ENCODE measurements around the gene SEC61B.

SEC61B gene

DNA sequence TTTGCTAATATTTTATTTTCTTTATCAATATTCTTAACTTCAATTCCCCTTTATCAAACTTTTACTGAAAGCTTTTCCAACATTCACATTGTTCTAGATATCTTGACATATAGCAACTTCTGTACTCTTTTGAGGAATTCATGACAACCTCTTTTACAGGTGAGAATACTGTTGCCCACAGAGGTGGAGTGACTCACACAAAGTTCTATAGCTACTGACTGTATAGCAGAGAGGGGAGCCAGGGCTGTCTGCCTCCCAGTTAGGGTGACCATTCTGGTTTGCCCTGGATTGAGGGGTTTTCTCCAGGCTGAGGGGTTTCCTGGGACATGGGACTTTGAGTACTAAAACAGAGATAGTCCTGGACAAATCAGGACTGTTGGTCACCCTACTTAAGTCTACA, 16.2 kb downstream of the SEC61B start:
- DNase-seq, result no peak

DNA sequence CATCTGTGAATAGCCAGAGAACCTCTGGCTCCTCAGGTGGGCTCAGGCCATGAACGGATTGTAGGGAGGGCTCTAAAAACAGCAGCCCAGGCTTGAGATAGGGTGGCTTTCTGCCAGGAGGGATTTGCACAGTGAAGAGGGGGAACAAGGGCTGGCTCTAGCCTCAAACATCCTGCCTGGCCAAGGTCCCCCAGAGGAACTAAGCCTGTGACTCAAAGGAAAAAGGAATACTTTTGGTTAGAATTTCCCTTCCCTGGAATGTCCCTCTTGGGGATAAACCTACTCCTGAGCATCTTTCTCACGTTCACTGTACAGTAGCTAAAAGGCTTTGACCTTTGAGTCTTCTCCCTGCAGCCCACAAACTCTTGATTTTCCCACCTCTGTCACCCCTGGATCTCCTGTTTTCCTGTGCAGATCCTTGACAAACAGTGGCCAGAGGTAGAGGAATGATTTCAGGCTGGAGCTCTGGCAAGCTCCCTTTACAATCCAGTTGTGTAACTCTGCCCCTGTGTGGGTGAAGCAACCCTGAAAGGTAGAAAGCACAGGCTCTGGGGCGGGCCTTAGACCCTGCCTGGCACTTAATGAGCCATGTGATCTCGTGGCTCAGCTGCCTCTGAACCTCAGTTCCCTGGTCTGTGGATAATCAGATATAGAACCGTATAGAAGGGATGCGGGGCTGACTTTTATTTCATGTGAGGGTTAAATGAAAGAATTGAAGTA, 17.4 kb downstream of the SEC61B start:
- DNase-seq, result no peak

DNA sequence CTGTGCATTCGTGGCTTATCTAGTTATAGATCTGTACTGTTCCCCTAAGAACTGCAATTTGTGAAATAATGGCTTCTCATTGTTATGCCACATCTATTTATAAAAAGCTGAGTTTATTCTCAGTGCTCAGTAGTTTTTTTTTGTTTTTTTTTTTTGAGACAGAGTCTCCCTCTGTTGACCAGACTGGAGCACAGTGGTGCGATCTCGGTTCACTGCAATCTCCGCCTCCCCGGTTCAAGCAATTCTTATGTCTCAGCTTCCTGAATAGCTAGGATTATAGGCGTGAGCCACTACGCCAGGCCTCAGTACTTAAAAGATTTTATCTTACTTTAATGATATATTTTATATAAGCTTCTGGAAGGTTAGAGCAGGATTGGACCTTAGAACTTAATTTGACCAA, 19.0 kb downstream of the SEC61B start:
- no peak for DNase-seq

DNA sequence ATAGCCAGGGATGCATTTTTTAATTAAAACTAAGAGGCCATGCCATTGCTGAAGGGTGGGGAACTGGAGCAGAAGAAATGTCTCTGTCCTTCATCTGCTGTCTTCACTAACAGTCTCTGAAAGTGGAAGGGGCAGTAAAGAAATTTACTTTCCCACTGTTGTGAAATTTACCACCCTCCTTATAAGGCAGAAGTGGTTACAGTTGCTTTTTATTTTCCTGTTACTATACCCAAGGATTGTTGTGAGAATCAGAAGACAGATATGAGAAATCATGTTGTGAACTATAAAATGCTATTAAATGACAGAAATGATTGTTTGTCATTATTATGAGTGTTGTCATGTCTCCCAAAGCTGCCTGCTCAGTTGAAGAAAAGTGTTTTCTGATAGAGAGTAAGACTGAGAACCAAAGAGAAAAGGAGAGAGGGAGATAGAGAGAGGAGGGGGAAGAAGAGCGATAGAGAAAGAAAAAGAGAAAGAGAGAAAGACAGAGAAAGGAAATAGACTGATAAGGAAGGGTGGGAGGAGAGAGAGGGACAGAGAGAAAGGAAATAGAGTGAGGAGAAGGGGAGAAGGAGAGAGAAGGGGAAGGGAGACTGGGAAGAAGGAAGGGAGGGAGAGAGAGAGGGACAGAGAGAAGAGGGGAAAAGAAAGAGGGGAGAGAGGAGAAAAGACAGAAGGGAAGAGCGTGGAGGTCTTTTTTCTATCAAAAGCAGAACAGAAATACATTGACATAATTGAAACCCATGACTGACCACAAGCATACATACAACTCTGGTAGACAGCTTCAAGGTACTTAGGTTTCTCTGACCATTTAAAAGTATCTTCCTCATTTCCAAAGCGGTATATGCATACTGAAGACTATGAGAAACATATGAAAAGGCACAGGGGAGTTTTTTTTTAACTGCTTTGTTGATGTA, 22.5 kb downstream of the SEC61B start:
- no peak for DNase-seq

DNA sequence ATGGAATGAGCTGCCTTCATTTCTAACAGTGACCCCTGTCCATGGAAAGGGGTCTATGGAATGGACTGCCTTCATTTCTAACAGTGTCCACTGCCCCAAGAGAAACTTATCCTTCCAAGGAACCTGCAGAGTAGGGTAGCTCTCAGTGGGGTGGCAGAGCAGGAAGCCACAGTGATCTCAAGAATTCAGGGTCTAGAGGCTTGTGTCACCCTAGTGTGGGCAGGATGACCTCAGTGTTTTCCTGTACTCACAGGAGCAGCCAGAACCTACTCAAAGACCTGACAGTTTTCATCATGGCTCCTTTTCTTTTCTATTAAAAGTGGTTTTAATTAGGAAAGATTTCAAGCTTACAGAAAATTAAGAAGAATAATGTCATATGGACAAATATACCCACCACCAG, 27.5 kb downstream of the SEC61B start:
- DNase-seq, result no peak

DNA sequence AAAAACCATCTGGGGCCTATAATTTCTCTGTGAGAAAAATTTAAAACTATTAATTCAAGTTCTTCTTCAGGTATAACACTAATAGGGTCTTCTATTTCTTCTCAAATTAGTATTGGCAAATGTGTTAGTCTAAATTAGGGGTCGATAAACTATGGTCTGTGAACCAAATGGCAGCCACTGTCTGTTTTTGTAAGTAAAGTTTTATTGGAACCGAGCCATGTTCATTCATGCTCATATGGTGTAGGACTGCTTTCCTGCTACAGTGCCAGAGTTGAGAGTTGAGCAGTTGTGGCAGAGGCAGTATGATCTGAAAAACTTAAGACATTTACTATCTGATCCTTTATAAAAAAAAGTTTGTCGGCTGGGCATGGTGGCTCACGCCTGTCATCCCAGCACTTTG, 29.1 kb downstream of the SEC61B start:
- no peak for DNase-seq

DNA sequence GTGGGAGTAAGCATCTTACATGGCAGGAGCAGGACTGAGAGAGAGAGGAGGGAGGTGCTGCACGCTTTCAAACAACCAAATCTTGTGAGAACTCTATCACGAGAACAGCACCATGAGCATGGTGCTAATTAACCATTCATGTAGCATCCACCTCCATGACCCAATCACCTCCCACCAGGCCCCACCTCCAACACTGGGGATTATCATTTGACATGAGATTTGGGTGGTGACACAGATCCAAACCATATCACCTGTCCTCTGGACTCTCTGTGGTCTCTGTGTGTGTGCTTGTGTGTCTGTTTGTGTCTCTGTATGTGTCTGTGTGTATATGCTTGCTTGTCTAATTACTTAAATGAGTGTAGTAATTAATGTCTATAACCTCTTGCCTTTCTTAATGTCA, 31.1 kb downstream of the SEC61B start:
- no peak for DNase-seq

DNA sequence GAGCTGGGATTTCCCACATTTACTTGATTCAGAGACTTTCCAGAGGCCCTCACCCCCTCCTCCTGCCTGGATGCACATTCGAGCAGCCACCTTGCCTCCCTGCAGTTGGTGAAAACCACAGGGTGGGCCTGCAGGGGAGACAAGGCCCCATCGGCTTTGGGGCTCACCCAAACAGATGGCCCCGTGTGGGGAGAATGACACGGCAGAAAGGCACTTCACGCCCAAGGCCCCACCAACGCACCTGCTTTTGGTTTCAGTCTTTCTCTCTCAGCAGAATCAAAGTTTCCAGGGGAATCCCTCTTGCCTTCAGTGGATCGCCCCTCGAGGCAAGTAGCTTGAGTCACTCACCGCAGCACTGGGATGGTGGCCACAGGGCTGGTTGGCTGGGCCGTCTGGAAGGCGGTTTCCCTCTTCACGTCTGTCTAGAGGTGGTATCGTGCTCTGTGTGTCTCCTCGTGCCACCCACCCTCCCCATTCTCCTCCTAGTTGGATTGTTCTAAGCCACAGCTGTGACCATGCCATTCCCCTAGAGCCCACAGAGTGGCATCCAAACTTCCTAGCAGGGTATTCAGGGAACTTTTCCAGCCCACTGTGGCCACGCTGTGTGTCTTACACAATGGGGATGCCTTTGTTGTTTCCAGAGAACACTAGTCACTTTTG, 31.8 kb downstream of the SEC61B start:
- peak; percentile 9 for DNase-seq

DNA sequence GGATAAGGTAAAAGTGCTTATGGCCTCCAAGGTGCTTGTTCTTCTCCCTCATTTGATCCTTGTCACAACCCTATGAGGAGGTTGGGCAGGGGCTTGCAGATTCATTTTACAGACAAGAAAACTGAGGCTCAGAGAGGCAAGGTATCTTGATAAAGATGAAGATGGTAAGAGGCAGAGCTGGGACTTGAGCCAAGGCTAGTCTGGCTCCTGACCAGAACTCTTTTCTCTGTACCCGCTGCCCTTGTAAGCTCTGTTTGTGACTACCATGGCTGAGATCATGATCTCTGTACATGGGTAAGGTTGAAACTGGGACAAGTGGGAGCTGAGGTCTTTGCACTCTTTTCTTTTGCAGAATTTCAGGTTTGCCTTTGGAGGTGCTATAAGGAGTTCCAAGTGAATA, 33.6 kb downstream of the SEC61B start:
- DNase-seq, result no peak

DNA sequence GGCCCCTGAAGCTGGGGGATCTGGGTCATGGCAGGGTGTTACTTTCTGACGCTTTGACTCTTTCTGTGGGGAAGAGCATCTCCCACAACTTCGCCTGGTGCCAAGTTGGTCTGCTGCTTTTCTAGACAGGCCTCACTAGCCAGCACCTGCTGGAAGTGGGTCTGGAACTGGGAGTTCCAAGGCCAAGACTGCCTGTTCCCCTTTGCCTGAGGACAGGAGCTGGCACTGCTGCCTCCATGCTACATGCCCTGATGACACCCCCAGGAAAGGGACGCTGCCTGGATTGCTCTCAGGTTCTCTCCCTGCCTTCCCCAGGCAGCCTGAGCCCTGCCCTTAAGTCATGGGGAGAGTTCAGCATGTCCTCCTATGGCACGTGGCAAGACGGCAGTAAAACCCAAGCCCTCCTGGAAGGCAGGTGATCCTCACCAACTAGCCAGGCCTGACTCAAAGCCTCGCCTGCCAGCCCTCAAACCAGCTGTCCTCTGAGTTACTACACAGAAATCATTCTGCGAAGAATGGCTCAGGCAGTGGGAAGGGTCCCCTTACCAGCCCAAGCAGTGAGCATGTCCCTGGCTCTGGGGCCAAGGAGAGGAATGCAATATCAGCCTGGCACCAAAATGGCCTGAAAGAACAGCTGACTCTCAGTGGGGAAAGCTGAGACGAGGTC, 35.8 kb downstream of the SEC61B start:
- DNase-seq, result no peak

DNA sequence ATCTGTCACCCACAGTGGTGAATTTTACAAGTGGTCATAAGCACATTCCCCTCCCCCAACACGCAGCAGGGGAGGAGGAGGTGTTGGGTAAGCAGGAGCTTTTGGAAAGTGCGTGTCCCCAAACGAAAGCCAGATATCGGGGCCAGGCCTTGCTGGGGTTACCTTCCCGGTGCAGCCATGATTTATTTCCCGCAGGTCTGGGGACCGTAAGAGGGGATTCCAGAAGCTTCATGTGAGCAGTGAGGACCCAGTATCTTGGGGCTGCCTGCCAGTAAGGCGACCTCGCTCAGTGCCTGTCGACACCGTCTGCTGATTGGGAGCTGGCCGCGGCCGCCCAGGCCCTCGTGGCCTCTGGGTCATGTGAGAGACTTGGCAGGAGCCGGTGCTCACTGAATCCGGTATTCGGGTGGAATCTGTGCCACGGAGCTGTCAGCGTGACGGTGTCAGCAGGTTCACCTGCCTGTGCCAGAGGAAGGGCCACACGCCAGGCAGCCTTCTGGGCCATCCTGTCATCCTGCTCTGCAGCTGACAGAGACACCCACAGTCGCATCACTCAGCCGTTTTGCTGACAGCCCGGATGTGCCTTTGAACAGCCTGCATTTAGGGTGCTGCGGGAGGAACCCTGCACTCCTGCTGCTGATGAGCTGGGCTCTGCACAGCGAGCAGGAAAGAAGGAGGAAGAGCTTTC, 37.3 kb downstream of the SEC61B start:
- DNase-seq, result peak; percentile 19

DNA sequence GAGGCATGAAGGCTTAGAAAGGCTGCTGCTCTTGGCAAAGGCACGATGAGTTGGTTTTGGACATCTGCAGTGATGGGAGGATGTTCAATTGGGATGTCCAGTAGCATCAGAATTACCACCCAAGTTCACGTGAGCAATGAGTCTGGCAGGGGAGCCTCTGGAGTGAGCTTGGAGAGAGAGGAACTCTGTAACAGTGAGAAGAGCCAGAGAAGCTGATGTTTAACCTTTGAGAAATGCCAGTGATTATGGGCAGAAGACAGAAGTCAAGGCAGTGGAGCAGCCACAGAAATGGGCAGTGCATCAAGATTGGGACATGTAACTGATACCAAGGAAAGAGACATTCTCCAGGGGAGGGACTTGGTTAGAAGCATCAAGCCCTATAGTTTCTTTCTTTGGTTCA, 39.8 kb downstream of the SEC61B start:
- DNase-seq, result no peak

DNA sequence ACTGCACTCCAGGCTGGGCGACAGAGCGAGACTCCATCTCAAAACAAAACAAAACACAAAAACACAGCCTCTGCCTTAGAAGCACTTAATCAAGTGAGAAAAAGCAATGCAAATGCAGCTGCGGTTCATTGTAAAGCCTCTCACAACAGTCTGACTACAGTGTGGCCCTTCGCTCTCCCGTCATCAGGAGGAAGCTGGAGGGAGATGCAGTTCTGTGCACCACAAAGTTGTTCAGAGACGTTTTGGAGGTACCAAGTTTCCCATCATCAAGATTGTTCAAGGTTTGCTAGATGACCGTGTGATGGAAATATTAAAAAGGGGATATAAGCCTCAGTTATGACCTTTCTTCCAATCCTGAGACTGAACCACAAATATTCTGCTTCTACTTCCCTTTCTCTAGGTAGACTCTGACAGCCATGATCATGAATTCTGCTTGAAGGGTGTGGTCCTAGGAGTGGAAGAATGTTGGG, 40.9 kb downstream of the SEC61B start:
- no peak for DNase-seq

DNA sequence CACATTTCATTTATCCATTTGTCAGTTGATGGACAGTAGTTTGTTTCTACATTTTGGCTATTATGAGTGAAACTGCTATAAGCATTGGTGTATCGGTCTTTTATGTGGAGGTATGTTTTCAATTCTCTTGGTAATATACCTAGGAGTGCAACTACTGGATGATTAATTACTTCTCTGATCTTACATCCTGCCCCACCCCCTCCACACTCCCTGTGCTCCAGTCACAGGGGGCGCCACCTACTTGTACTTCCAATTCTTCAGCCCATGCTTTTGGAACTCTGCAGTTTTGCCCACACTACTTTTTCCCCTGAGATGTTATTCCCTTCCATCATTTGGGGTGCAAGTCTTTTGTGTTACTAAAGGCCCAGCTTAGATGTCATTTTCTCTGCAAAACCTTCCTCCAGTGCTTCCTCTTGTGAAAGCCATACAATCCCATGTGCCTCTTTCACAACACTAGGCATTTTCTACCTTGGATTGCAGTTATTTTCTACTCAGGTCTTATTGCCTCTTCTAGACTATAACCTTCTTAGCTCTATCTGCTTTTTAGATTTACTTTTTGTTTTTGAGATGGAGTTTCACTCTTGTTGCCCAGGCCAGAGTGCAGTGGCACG, 42.1 kb downstream of the SEC61B start:
- no peak for DNase-seq

DNA sequence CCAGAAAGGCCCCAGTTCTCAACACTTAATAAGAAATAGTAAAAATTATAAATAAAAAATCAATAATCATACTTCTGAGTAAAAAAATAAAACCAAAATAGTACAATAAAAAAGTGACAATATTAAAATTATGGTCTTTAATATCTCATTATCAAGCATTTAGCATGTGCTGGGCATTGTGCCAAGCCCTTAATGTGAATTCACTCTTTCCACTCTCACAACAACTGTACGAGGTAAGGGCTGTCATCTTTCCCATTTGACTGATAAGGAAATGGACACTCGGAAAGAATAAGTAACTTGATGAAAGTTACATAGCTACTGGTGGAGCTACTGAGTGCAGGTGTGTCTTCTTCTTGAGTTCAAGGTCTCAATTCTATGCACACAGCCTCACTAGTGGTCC, 43.6 kb downstream of the SEC61B start:
- DNase-seq, result no peak

DNA sequence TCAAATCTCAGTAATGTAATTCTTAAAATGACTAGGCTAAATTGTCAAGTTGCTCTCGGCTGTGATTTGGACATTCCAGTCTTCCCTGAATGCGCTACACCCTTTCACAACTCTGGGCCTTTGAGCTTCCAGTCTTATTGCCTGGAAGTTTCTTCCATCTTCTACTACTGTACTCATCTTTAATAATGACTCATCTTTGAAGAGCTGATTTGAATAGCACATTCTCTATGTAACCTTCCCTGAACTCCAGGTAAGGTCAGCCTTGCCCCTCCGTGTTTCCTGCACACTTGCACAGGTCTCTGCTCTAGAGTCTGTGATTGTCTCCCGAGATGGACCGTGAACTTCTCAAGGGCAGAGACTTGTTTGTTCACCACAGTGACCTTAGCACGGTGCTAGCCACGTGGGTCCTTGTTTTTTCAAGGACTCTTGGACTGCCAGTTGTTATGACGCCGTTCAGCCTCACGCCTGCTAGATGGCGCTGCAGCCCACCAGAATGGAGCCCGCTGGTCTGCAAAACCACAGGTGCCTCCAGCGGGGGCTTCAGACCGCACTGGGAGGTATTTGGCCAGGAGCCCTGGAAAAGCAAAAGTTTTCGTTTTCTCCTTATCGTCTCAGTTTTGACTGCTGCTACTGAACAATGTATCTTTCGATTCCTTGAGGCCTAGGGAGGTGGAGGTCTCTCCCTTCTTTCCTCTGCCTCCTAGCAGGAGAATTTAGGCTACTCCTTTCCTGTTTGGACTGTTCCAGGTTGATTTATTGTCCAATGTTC, 44.4 kb downstream of the SEC61B start:
- DNase-seq, result peak; percentile 12

DNA sequence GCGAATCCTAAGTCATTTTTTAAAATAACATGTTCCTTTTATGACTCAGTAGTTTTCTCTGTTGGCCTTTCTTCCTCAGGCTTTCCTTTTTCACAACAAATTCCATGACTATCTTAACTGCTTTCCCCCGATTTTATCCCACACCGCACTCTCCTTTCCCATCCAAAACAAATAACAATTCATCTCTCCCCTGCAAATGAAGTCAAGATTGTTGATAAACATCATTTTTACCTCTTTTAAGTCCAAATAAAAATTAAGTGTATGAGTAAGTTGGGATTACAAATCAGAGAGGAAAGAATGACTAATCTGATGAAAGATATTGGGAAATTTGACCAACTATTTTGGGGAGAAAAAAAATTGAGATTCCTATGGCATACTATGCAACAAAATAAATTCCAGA, 47.3 kb downstream of the SEC61B start:
- no peak for DNase-seq

DNA sequence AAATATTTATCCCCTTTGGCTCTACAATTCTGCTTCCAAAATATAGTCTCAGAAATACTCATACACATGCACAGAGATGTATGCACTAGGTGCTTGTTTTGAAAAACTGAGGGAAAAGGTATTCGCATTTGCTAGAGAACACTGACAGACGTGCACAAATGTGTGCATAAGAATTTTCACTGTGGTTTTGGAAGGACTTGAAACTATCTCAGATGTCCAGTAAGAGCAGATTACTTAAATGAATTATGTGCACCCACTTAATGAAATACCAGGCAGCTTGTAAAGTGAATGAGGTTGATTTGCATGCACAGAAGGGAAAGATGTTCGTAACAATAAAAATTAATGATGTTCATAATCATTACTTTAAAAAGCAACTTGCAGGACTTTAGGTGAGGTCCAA, 48.4 kb downstream of the SEC61B start:
- DNase-seq, result no peak

DNA sequence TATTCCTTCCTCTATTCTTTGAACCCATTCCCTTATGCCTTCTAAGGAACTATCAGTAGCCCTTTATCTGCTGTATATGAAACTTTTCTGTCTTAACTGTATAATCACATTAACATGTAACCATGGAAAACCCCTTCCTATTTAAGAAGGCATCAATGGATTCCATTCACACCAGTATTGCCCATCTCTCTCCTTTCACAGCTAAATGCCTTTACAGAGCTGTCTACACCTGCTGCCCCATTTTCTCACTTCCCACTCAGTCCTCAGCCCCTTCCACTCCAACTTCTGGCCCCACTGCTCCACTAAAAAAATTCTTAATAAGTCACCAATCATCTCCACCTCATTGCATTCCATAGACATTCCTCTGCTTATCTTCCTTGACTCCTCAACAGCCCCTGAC, 50.8 kb downstream of the SEC61B start:
- DNase-seq, result no peak

DNA sequence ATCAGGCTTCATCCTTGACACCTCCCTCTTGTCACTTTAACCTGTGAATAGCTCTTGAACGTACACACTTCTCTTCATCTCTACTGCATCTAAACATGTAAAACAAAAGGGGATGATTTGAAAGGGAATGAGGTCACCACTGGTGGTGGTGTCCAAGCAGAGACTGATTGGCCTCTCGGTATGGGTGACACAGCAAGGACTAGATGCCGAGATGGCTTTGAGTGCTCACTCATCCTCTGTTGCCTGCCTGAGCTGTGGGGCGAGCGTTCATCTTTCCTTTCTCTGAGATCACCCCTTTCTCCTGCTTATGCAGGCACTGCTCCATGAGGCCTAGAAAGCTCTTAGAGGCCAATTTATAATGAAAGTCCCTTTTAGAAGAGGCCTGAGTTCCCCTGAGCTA, 51.9 kb downstream of the SEC61B start:
- DNase-seq, result no peak

DNA sequence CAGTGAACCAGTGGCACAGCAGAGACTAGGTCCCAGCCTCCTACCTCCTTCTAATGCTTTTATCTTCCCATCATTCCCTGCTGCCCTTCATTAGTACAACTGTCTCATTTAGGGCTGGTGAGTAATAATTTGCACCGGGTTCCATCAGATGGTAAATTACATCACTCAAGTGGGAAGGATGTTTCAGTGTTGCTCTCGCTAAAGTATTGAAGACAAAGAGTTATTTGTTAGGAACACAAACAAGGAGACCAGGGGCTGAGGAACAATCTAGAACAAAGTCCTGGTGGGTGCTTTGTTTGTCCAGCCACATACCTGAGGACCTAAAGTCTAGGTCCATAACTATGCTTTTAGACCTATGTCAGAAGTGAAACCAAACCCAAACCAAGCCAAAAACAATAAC, 52.4 kb downstream of the SEC61B start:
- DNase-seq, result no peak

All from activated effector memory CD4-positive, alpha-beta T cell treated with Interleukin-2 at 50 U/mL for 16 hours (primary cell).